H9 (cell line): ENCODE data around the gene MRTO4. TPM values are rescaled to one million over a fixed set of nuclear protein-coding genes. Genes with fewer than 3 reads are reported as not detected.

Source experiments
- DNase-seq: peaks from one replicate; pipeline ENCODE4 v3.0.0-alpha.2; 2017
- H2AFZ ChIP-seq: one replicate; pipeline ENCODE4 v1.6.1; 2013; ENCODE audit warnings: mild to moderate bottlenecking, low read length, control low read depth, moderate library complexity
- H2AK5ac ChIP-seq: 2 replicates; pipeline ENCODE4 v1.6.1; 2013; ENCODE audit warnings: low read length, control low read depth, mixed read lengths; ENCODE audit not compliant: insufficient read length
- H2BK120ac ChIP-seq: one replicate; pipeline ENCODE4 v1.6.1; 2013; ENCODE audit warnings: low read depth, mild to moderate bottlenecking, low read length, control low read depth, inconsistent platforms; ENCODE audit not compliant: poor library complexity, severe bottlenecking
- H2BK12ac ChIP-seq: 2 replicates; pipeline ENCODE4 v1.6.1; 2013; ENCODE audit warnings: low read length, control low read depth, mixed read lengths, low read depth; ENCODE audit not compliant: insufficient read length
- H2BK15ac ChIP-seq: 2 replicates; pipeline ENCODE4 v1.6.1; 2013; ENCODE audit warnings: low read depth, low read length, control low read depth
- H2BK20ac ChIP-seq: one replicate; pipeline ENCODE4 v1.6.1; 2013; ENCODE audit warnings: low read depth, mild to moderate bottlenecking, low read length, control low read depth, inconsistent platforms; ENCODE audit not compliant: poor library complexity, severe bottlenecking
- H2BK5ac ChIP-seq: 2 replicates; pipeline ENCODE4 v1.6.1; 2013; ENCODE audit warnings: low read length, control low read depth, mixed read lengths; ENCODE audit not compliant: insufficient read length
- H3K14ac ChIP-seq: 2 replicates; pipeline ENCODE4 v1.6.1; 2013; ENCODE audit warnings: low read length, control low read depth; ENCODE audit not compliant: insufficient read depth
- H3K18ac ChIP-seq: 2 replicates; pipeline ENCODE4 v1.6.1; 2013; ENCODE audit warnings: low read depth, mild to moderate bottlenecking, mixed read lengths, low read length, control low read depth; ENCODE audit not compliant: insufficient read length
- H3K23ac ChIP-seq: 2 replicates; pipeline ENCODE4 v1.6.1; 2013; ENCODE audit warnings: low read length, control low read depth, mixed read lengths, low read depth; ENCODE audit not compliant: insufficient read length
- H3K23me2 ChIP-seq: 2 replicates; pipeline ENCODE4 v1.6.1; 2013; ENCODE audit warnings: low read depth, mild to moderate bottlenecking, mixed read lengths, low read length, control low read depth; ENCODE audit not compliant: insufficient read length, poor library complexity, severe bottlenecking
- H3K27ac ChIP-seq: 2 replicates; pipeline ENCODE4 v1.5.1; 2013; ENCODE audit warnings: low read length, control low read depth, mixed read lengths, low read depth; ENCODE audit not compliant: insufficient read length
- H3K27me3 ChIP-seq: 2 replicates; pipeline ENCODE4 v1.6.1; 2013; ENCODE audit warnings: low read length, control low read depth, inconsistent platforms; ENCODE audit not compliant: insufficient read depth
- H3K4ac ChIP-seq: 2 replicates; pipeline ENCODE4 v1.6.1; 2013; ENCODE audit warnings: low read depth, mild to moderate bottlenecking, control low read depth, inconsistent platforms, low read length, moderate library complexity
- H3K4me1 ChIP-seq: 2 replicates; pipeline ENCODE4 v1.6.1; 2013; ENCODE audit warnings: low read length, control low read depth, inconsistent platforms; ENCODE audit not compliant: insufficient read depth
- H3K4me2 ChIP-seq: 2 replicates; pipeline ENCODE4 v1.6.1; 2013; ENCODE audit warnings: low read length, control low read depth, mixed read lengths; ENCODE audit not compliant: insufficient read length, insufficient read depth
- H3K56ac ChIP-seq: 2 replicates; pipeline ENCODE4 v1.6.1; 2013; ENCODE audit warnings: low read depth, mild to moderate bottlenecking, mixed read lengths, low read length, control low read depth; ENCODE audit not compliant: insufficient read length
- H3K79me1 ChIP-seq: 2 replicates; pipeline ENCODE4 v1.6.1; 2013; ENCODE audit warnings: low read depth, mild to moderate bottlenecking, moderate library complexity, low read length, control low read depth, inconsistent platforms; ENCODE audit not compliant: insufficient read depth, poor library complexity, severe bottlenecking
- H3K79me2 ChIP-seq: 2 replicates; pipeline ENCODE4 v1.6.1; 2013; ENCODE audit warnings: low read length, control low read depth, inconsistent platforms; ENCODE audit not compliant: insufficient read depth
- H3K9ac ChIP-seq: 2 replicates; pipeline ENCODE4 v1.6.1; 2013; ENCODE audit warnings: low read length, control low read depth, mixed read lengths; ENCODE audit not compliant: insufficient read length; ENCODE audit errors: extremely low read depth
- H3K9me3 ChIP-seq: one replicate; pipeline ENCODE4 v1.6.1; 2013; ENCODE audit warnings: low read depth, low read length, inconsistent platforms; ENCODE audit not compliant: control insufficient read depth
- H3T11ph ChIP-seq: one replicate; pipeline ENCODE4 v1.6.1; 2013; ENCODE audit warnings: mild to moderate bottlenecking, low read length, control low read depth, inconsistent platforms
- H4K20me1 ChIP-seq: one replicate; pipeline ENCODE4 v1.6.1; 2013; ENCODE audit not compliant: control insufficient read depth, insufficient read length, insufficient read depth
- H4K5ac ChIP-seq: 2 replicates; pipeline ENCODE4 v1.6.1; 2013; ENCODE audit warnings: low read depth, mild to moderate bottlenecking, mixed read lengths, low read length, control low read depth; ENCODE audit not compliant: insufficient read length
- H4K8ac ChIP-seq: replicated peaks from 2 replicates; pipeline ENCODE4 v1.6.1; 2013; ENCODE audit warnings: low read length, control low read depth, mixed read lengths, low read depth; ENCODE audit not compliant: insufficient read length
- H4K91ac ChIP-seq: 2 replicates; pipeline ENCODE4 v1.6.1; 2013; ENCODE audit warnings: low read depth, mild to moderate bottlenecking, moderate library complexity, mixed read lengths, low read length, control low read depth; ENCODE audit not compliant: insufficient read length
- H3K27ac Mint-ChIP-seq, 3 experiments: 2 replicates in 2 of 3; 3 replicates in 1 of 3; pipeline ENCODE4 v1.8.0; 2020 to 2021; ENCODE audit warnings: mixed read lengths in 3 of 3, mild to moderate bottlenecking in 1 of 3, moderate library complexity in 1 of 3
- H3K27me3 Mint-ChIP-seq: 2 replicates; pipeline ENCODE4 v1.8.0; 2021; ENCODE audit warnings: low read depth, mild to moderate bottlenecking, moderate library complexity, mixed read lengths
- H3K36me3 Mint-ChIP-seq, 3 experiments: 2 replicates in 2 of 3; 3 replicates in 1 of 3; pipeline ENCODE4 v1.8.0; 2020 to 2021; ENCODE audit warnings: low read depth in 3 of 3, mixed read lengths in 3 of 3; ENCODE audit not compliant: insufficient read depth in 1 of 3
- H3K4me1 Mint-ChIP-seq, 2 experiments: 2 replicates each; pipeline ENCODE4 v1.8.0; 2020; ENCODE audit warnings: mixed read lengths in 2 of 2
- H3K4me3 Mint-ChIP-seq, 2 experiments: 2 replicates in 1 of 2; 3 replicates in 1 of 2; pipeline ENCODE4 v1.8.0; 2020 to 2021; ENCODE audit warnings: mild to moderate bottlenecking in 2 of 2, mixed read lengths in 2 of 2, moderate library complexity in 1 of 2
- H3K9me3 Mint-ChIP-seq, 2 experiments: 2 replicates in 1 of 2; 3 replicates in 1 of 2; pipeline ENCODE4 v1.8.0; 2020; ENCODE audit warnings: mild to moderate bottlenecking in 2 of 2, mixed read lengths in 2 of 2, moderate library complexity in 1 of 2
- WGBS: extraction: QIAGEN DNeasy Blood & Tissue Kit; methylation state at CpG from one replicate; pipeline ENCODE4 v1.1.7; 2013; ENCODE audit warnings: missing lambda C conversion rate, low lambda C conversion rate, mixed read lengths; ENCODE audit not compliant: insufficient read length; ENCODE audit errors: extremely low coverage; 5-methylcytosine and 5-hydroxymethylcytosine counted together
- total RNA-seq: library from RNA; stranded (reverse); gene quantifications from 2 replicates; pipeline ENCODE4 v1.2.1, GENCODE V29; 2021
- TF ChIP-seq, protein P1 (sequence below): fragments of 200-600 bp; sonication (generic); conservative IDR thresholded peaks from 3 replicates; pipeline ENCODE4 v1.8.0; 2021; ENCODE audit warnings: antibody characterized with exemption, mild to moderate bottlenecking

MRTO4 gene
- total RNA-seq, 1 experiment from 2014 or later, result 78.3 TPM

DNA sequence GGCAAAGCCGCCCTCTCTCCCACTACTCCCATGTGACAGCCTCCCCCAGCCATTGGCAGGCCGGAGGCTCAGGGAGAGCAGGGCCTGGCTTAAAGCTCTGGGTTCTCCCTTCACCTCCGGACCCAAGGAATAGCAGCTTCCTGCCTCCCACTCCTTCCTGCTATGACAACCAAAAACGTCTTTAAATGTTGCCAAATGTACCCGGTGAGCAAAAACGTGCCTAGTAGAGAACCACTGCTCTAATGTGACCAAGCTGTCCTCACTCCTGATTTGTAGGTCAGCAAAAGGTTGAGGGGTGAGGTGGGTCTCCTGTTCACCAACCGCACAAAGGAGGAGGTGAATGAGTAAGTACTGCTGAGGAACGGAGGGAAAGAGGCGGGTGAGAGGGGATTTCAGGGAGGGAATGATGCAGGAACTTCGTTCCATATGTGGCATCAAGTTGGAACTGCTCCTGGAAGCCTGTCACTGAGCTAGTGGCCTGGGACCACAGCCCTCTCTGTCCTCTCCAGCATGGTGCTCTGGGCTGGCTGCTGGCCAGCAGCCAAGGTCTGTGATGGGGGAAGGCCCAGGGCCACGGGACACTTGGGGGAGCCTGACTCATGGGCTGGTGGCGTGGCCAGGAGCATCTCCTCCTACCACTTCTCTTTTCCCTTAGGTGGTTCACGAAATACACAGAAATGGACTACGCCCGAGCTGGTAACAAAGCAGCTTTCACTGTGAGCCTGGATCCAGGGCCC is 5.7 kb downstream of the MRTO4 start:
- H3K18ac ChIP-seq, result no peak overlapping the region
- no peak overlapping the region for H4K5ac ChIP-seq
- WGBS, result no CpG with 5 or more reads among the region's 15 CpGs
- H4K20me1 ChIP-seq, result no peaks in the 10 kb centered on the region
- H3K4me1 ChIP-seq, result no peaks in the 10 kb centered on the region
- Mint-ChIP-seq H3K9me3 (no peaks in the 10 kb centered on the region), H3K4me3 (no peak overlapping the region), H3K4me1 (peaks cover 12 to 13% of the 10 kb centered on the region in 2 experiments), H3K27me3 (no peaks in the 10 kb centered on the region), H3K27ac (no peak overlapping the region; a peak in 1 of 7 replicates), H3K36me3 (peaks cover 34 to 69% (median 55%) of the 10 kb centered on the region in 3 experiments; a peak in 6 of 7 replicates)
- TF ChIP-seq, protein P1, sequence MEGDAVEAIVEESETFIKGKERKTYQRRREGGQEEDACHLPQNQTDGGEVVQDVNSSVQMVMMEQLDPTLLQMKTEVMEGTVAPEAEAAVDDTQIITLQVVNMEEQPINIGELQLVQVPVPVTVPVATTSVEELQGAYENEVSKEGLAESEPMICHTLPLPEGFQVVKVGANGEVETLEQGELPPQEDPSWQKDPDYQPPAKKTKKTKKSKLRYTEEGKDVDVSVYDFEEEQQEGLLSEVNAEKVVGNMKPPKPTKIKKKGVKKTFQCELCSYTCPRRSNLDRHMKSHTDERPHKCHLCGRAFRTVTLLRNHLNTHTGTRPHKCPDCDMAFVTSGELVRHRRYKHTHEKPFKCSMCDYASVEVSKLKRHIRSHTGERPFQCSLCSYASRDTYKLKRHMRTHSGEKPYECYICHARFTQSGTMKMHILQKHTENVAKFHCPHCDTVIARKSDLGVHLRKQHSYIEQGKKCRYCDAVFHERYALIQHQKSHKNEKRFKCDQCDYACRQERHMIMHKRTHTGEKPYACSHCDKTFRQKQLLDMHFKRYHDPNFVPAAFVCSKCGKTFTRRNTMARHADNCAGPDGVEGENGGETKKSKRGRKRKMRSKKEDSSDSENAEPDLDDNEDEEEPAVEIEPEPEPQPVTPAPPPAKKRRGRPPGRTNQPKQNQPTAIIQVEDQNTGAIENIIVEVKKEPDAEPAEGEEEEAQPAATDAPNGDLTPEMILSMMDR, result no peak
- no peak overlapping the region for H3K14ac ChIP-seq
- H3T11ph ChIP-seq, result no peak overlapping the region
- no peak overlapping the region for H3K4me2 ChIP-seq
- H2BK5ac ChIP-seq, result no peak overlapping the region
- H3K79me2 ChIP-seq, result peaks cover 29% of the 10 kb centered on the region
- H3K23me2 ChIP-seq, result peaks cover 3% of the 10 kb centered on the region
- no peak overlapping the region for H3K4ac ChIP-seq
- H2BK15ac ChIP-seq, result no peak overlapping the region
- H2BK120ac ChIP-seq, result no peak overlapping the region
- H2AK5ac ChIP-seq, result no peak overlapping the region
- no peak overlapping the region for H3K56ac ChIP-seq
- no peaks in the 10 kb centered on the region for H3K27me3 ChIP-seq
- no peak for DNase-seq
- no peak overlapping the region for H4K91ac ChIP-seq
- no peak overlapping the region for H2AFZ ChIP-seq
- no peak overlapping the region for H4K8ac ChIP-seq
- no peak overlapping the region for H3K9ac ChIP-seq
- no peaks in the 10 kb centered on the region for H3K9me3 ChIP-seq
- no peak overlapping the region for H2BK12ac ChIP-seq
- H3K27ac ChIP-seq, result no peak overlapping the region
- H3K23ac ChIP-seq, result no peak overlapping the region
- H3K79me1 ChIP-seq, result peaks cover 8% of the 10 kb centered on the region
- H2BK20ac ChIP-seq, result no peak overlapping the region
